PC-9 (cell line): ENCODE measurements around the gene CHST15. TPM values are rescaled to one million over a fixed set of nuclear protein-coding genes. Genes with fewer than 3 reads are reported as not detected.
"Not testable (repeated sequence)": the region's sequence is repeated elsewhere in the genome, so short reads cannot be mapped to it uniquely, and the experiment has no call there.

ENCODE experiments used
- BruUV-seq: library from RNA; stranded (reverse); fragments of 400-500 nt; replicated peaks from 2 replicates; lab custom pipeline; 2021; lab: Mats Ljungman, UMichigan
- CTCF ChIA-PET: fragments of 300-600 bp; sonication (Branson Sonifier 250); formaldehyde crosslinking; loops from one replicate; lab custom pipeline; 2022; ENCODE audit warnings: antibody characterized with exemption; lab: Charles Lee
- POLR2A ChIA-PET: fragments of 300-600 bp; sonication (Branson Sonifier 250); formaldehyde crosslinking; loops from one replicate; lab custom pipeline; 2022; ENCODE audit warnings: antibody characterized with exemption; ENCODE audit not compliant: unreplicated experiment; lab: Charles Lee
- DNase-seq, 2 experiments: peaks; one replicate each; pipeline versions ENCODE4 v3.0.0 to v3.0.0-alpha.2; 2015 to 2022; ENCODE audit warnings: mixed read lengths in 1 of 2
- H2AFZ ChIP-seq: fragments of 200-600 bp; sonication (generic); 2 replicates; pipeline ENCODE4 v1.8.1; 2017; ENCODE audit warnings: antibody characterized with exemption
- H3F3A ChIP-seq: fragments of 200-600 bp; sonication (generic); 2 replicates; pipeline ENCODE4 v1.8.1; 2017; ENCODE audit warnings: antibody characterized with exemption, mild to moderate bottlenecking, low read depth; ENCODE audit not compliant: insufficient read depth
- H3K27ac ChIP-seq: fragments of 200-600 bp; sonication (generic); 2 replicates; pipeline ENCODE4 v1.6.1; 2016; ENCODE audit warnings: mixed run types
- H3K27me3 ChIP-seq: fragments of 200-600 bp; sonication (generic); 2 replicates; pipeline ENCODE4 v1.6.1; 2016; ENCODE audit warnings: low read depth, mixed run types; ENCODE audit not compliant: insufficient read depth
- H3K36me3 ChIP-seq: fragments of 200-600 bp; sonication (generic); 2 replicates; pipeline ENCODE4 v1.6.1; 2016; ENCODE audit warnings: low read depth, mixed run types
- H3K4me1 ChIP-seq: fragments of 200-600 bp; sonication (generic); replicated peaks from 2 replicates; pipeline ENCODE4 v1.6.1; 2016; ENCODE audit warnings: mixed run types; ENCODE audit not compliant: insufficient read depth
- H3K4me2 ChIP-seq: fragments of 200-600 bp; sonication (generic); 2 replicates; pipeline ENCODE4 v1.6.1; 2017; ENCODE audit warnings: mixed run types
- H3K4me3 ChIP-seq: fragments of 200-600 bp; sonication (generic); 2 replicates; pipeline ENCODE4 v1.6.1; 2016; ENCODE audit warnings: mixed run types
- H3K79me2 ChIP-seq: fragments of 200-600 bp; sonication (generic); 2 replicates; pipeline ENCODE4 v1.6.1; 2017; ENCODE audit warnings: low read depth, mixed run types
- H3K9me2 ChIP-seq: fragments of 200-600 bp; sonication (generic); 2 replicates; pipeline ENCODE4 v1.8.1; 2017; ENCODE audit warnings: mild to moderate bottlenecking; ENCODE audit not compliant: insufficient read depth
- H3K9me3 ChIP-seq: fragments of 200-600 bp; sonication (generic); 2 replicates; pipeline ENCODE4 v1.8.1; 2016; ENCODE audit warnings: low read depth; ENCODE audit not compliant: insufficient read depth
- H4K20me1 ChIP-seq: fragments of 200-600 bp; sonication (generic); 2 replicates; pipeline ENCODE4 v1.8.1; 2017; ENCODE audit not compliant: insufficient read depth
- EZH2 ChIP-seq: fragments of 200-600 bp; sonication (generic); IDR thresholded peaks from 2 replicates; pipeline ENCODE4 v1.8.0; 2017; ENCODE audit warnings: antibody characterized with exemption, low read depth
- intact Hi-C: fragments of 100-400 bp; cut with micrococcal nuclease; formaldehyde crosslinking; loops from one replicate; pipeline ENCODE4 v1.10.0; 2022; ENCODE audit not compliant: unreplicated experiment
- total RNA-seq: library from RNA; stranded (reverse); gene quantifications from 2 replicates; pipeline ENCODE4 v1.2.3, GENCODE V29; 2021
- TF ChIP-seq, protein P1 (sequence below): fragments of 200-600 bp; sonication (generic); conservative IDR thresholded peaks from 2 replicates; pipeline ENCODE4 v1.6.1; 2017; ENCODE audit warnings: mixed run types, antibody characterized with exemption, mild to moderate bottlenecking, moderate library complexity

Gene CHST15
- total RNA-seq, 1 experiment from 2014 or later, result 24.6 TPM

DNA sequence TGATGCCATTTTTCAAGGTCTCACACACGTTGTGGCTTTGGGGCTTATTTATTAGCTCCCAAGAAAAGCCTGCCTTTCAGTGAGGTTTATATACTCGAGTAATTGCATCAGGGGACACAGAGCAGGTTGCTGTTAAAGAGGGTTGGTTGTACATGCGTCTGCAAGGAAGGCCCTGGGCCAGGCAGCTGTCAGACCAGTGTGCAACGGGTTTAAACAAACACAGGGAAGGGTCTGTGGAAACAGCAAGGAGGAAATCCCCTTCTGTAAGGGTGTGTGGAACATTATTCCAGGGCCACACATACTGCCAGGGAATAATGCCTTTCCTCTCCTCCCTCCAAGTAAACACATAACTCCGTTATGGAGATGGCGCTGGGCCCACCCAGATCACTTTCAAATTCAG is 1.7 kb upstream of the CHST15 start:
- DNase-seq, result no peak
- Histone ChIP-seq H3K4me1 (peaks cover 11% of the 10 kb centered on the region), H4K20me1 (peaks cover 18% of the 10 kb centered on the region), H3K27ac (no peak overlapping the region), H3F3A (peaks cover 9% of the 10 kb centered on the region; the same call in 1 of the 2 replicates), H3K4me2 (no peak overlapping the region), H3K9me2 (no peaks in the 10 kb centered on the region), H3K4me3 (no peak overlapping the region), H2AFZ (no peak overlapping the region), H3K9me3 (no peaks in the 10 kb centered on the region), H3K79me2 (peaks cover 20% of the 10 kb centered on the region), H3K36me3 (no peaks in the 10 kb centered on the region), H3K27me3 (no peaks in the 10 kb centered on the region)
- intact Hi-C loops, result no loop called here
- BruUV-seq, result no TSS peak
- ChIA-PET POLR2A (no interaction called here), CTCF (interaction anchor here (0.7 kb wide), 1 partner anchor 359 kb away, joined by 3 read pairs; no protein-coding TSS in a partner anchor)
- no peak for TF ChIP-seq EZH2
- TF ChIP-seq, protein P1, sequence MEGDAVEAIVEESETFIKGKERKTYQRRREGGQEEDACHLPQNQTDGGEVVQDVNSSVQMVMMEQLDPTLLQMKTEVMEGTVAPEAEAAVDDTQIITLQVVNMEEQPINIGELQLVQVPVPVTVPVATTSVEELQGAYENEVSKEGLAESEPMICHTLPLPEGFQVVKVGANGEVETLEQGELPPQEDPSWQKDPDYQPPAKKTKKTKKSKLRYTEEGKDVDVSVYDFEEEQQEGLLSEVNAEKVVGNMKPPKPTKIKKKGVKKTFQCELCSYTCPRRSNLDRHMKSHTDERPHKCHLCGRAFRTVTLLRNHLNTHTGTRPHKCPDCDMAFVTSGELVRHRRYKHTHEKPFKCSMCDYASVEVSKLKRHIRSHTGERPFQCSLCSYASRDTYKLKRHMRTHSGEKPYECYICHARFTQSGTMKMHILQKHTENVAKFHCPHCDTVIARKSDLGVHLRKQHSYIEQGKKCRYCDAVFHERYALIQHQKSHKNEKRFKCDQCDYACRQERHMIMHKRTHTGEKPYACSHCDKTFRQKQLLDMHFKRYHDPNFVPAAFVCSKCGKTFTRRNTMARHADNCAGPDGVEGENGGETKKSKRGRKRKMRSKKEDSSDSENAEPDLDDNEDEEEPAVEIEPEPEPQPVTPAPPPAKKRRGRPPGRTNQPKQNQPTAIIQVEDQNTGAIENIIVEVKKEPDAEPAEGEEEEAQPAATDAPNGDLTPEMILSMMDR, result no peak

DNA sequence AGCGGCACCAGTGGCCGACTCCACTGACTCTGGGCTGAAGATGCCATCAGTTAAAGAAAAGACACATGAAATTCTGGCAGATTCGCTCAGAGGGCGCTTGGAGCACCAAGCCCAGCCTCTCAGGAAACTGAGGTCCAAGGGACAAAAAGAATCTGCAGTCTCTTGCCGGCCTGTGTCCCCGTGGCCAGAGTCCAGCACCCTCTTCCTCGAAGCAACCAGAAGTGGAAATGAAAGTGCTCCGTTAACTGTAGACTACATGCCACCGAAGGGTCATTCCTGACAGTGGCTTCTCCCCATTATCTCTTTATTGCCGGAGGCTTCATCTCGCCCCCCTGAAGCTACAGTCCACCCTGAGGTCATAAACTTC is 1.0 kb upstream of the CHST15 start:
- H3K4me2 ChIP-seq, result peak overlapping the region; percentile 81
- peaks cover 9% of the 10 kb centered on the region; the same call in 1 of the 2 replicates for H3F3A ChIP-seq
- H3K36me3 ChIP-seq, result no peaks in the 10 kb centered on the region
- H3K9me3 ChIP-seq, result no peaks in the 10 kb centered on the region
- DNase-seq, result no peak
- H3K79me2 ChIP-seq, result peaks cover 27% of the 10 kb centered on the region
- H4K20me1 ChIP-seq, result peaks cover 22% of the 10 kb centered on the region
- TF ChIP-seq EZH2, result no peak
- TF ChIP-seq, protein P1, result no peak
- ChIA-PET POLR2A (interaction anchor here (0.6 kb wide), 1 partner anchor 12 kb away, joined by 3 read pairs; no protein-coding TSS in a partner anchor), CTCF (no interaction called here)
- H3K4me3 ChIP-seq, result peak overlapping the region; percentile 75; the same call in 1 of the 2 replicates
- no peaks in the 10 kb centered on the region for H3K27me3 ChIP-seq
- 0 out of 2 replicates have a peak overlapping the region, but pooled peaks have one; percentile 83 for H3K27ac ChIP-seq
- H3K9me2 ChIP-seq, result no peaks in the 10 kb centered on the region
- peak overlapping the region; percentile 77; the same call in 1 of the 2 replicates for H2AFZ ChIP-seq
- intact Hi-C loops, result loop anchor here (5.0 kb wide), 1 partner anchor 293 kb away; no protein-coding TSS in a partner anchor
- BruUV-seq, result no TSS peak
- H3K4me1 ChIP-seq, result peaks cover 11% of the 10 kb centered on the region

DNA sequence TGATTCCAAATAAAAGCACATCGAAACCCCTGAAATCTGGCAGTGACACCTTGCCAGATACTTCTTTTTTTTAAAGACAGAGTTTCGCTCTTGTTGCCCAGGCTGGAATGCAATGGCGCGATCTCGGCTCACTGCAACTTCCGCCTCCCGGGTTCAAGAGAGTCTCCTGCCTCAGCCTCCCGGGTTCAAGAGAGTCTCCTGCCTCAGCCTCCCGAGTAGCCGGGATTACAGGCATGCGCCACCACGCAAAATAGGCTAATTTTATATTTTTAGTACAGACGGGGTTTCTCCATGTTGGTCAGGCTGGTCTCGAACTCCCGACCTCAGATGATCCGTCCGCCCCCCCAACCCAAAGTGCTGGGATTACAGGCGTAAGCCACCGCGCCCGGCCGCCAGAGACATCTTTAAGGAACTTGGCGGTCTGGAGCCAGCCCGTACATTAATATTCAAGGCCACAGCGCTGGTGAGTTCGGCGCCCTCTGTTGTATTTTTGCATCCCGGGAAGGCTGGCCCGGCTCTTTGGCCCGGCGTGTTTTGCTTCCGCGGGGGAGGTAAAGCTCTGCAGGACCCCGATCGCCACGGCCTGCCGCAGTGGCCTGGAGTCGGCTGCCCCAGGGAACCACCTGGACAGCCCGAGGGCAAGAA is 498 bp upstream of the CHST15 start:
- CTCF ChIA-PET, result interaction anchor here (0.6 kb wide), 1 partner anchor 12 kb away, joined by 3 read pairs; no protein-coding TSS in a partner anchor

More for the DNA sequence above, 498 bp upstream of the CHST15 start:
- peaks cover 27% of the 10 kb centered on the region for H4K20me1 ChIP-seq
- H3K4me1 ChIP-seq, result peaks cover 11% of the 10 kb centered on the region
- H3K4me2 ChIP-seq, result peak overlapping the region; percentile 81
- POLR2A ChIA-PET, result interaction anchor here (0.6 to 0.7 kb wide), 2 partner anchors 12 to 1727 kb away, joined by 3 to 14 read pairs; no protein-coding TSS in a partner anchor
- H3K27ac ChIP-seq, result peak overlapping the region; percentile 83
- not testable (repeated sequence) for H3K27me3 ChIP-seq, H3K9me2 ChIP-seq, H3F3A ChIP-seq, H3K9me3 ChIP-seq, DNase-seq, H3K36me3 ChIP-seq
- H3K79me2 ChIP-seq, result peaks cover 32% of the 10 kb centered on the region
- H2AFZ ChIP-seq, result peak overlapping the region; percentile 77
- TSS peak; percentile 60 for BruUV-seq
- H3K4me3 ChIP-seq, result peak overlapping the region; percentile 75
- intact Hi-C loops, result loop anchor here (1.0 to 5.0 kb wide), 4 partner anchors 30 to 293 kb away; no protein-coding TSS in a partner anchor
